ENCODE measurements around the gene HDAC10. TPM values are rescaled to one million over a fixed set of nuclear protein-coding genes. Genes with fewer than 3 reads are reported as not detected.

Gene HDAC10
- total RNA-seq, 1 donor from 2014 or later = 81.5 TPM

GRCh38 chr22:50216684-50217520 lies 34.2 kb downstream of the HDAC10 start:
- H3K4me1 Mint-ChIP-seq (ENCODE audit: low read depth) = no peaks in the 10 kb centered on the region
- no peak overlapping the region for H3K4me3 Mint-ChIP-seq (ENCODE audit: low read depth)
- no peaks in the 10 kb centered on the region for H3K27me3 Mint-ChIP-seq
- no peaks in the 10 kb centered on the region for H3K9me3 Mint-ChIP-seq (ENCODE audit: low read depth)
- peaks cover 19% of the 10 kb centered on the region for H3K36me3 Mint-ChIP-seq (ENCODE audit: insufficient read depth)
- no peak for TF ChIP-seq CTCF (IDR thresholded peaks at IDR 0.05; ENCODE audit: unreplicated experiment)
- H3K27ac Mint-ChIP-seq = no peak overlapping the region
- no peak for DNase-seq (ENCODE audit: low spot score, unreplicated experiment)

GRCh38 chr22:50216055-50216683 lies 34.9 kb downstream of the HDAC10 start:
- no peak overlapping the region for H3K4me3 Mint-ChIP-seq (ENCODE audit: low read depth)
- H3K4me1 Mint-ChIP-seq (ENCODE audit: low read depth) = no peaks in the 10 kb centered on the region
- TF ChIP-seq CTCF (IDR thresholded peaks at IDR 0.05; ENCODE audit: unreplicated experiment) = no peak
- H3K36me3 Mint-ChIP-seq (ENCODE audit: insufficient read depth) = peaks cover 20% of the 10 kb centered on the region
- no peak overlapping the region for H3K27ac Mint-ChIP-seq
- no peak for DNase-seq (ENCODE audit: low spot score, unreplicated experiment)
- no peaks in the 10 kb centered on the region for H3K9me3 Mint-ChIP-seq (ENCODE audit: low read depth)
- H3K27me3 Mint-ChIP-seq = no peaks in the 10 kb centered on the region

GRCh38 chr22:50215297-50216054 lies 35.6 kb downstream of the HDAC10 start:
- Mint-ChIP-seq H3K27ac (no peak overlapping the region), H3K9me3 (ENCODE audit: low read depth) (no peaks in the 10 kb centered on the region), H3K4me1 (ENCODE audit: low read depth) (no peaks in the 10 kb centered on the region), H3K27me3 (no peaks in the 10 kb centered on the region), H3K4me3 (ENCODE audit: low read depth) (no peak overlapping the region), H3K36me3 (ENCODE audit: insufficient read depth) (peaks cover 21% of the 10 kb centered on the region)
- TF ChIP-seq CTCF (IDR thresholded peaks at IDR 0.05; ENCODE audit: unreplicated experiment) = no peak
- no peak for DNase-seq (ENCODE audit: low spot score, unreplicated experiment)

- H3K4me3 Mint-ChIP-seq (ENCODE audit: low read depth) = no peak overlapping the region
- no peaks in the 10 kb centered on the region for H3K27me3 Mint-ChIP-seq
- H3K36me3 Mint-ChIP-seq (ENCODE audit: insufficient read depth) = peaks cover 25% of the 10 kb centered on the region
- H3K4me1 Mint-ChIP-seq (ENCODE audit: low read depth) = no peaks in the 10 kb centered on the region
- no peaks in the 10 kb centered on the region for H3K9me3 Mint-ChIP-seq (ENCODE audit: low read depth)
- no peak for TF ChIP-seq CTCF (IDR thresholded peaks at IDR 0.05; ENCODE audit: unreplicated experiment)
- no peak for DNase-seq (ENCODE audit: low spot score, unreplicated experiment)
- H3K27ac Mint-ChIP-seq = no peak overlapping the region
Observed at GRCh38 chr22:50213263-50213662, 37.8 kb downstream of the HDAC10 start.

- H3K4me1 Mint-ChIP-seq (ENCODE audit: low read depth) = no peaks in the 10 kb centered on the region
- no peak overlapping the region for H3K27ac Mint-ChIP-seq
- H3K4me3 Mint-ChIP-seq (ENCODE audit: low read depth) = no peak overlapping the region
- no peaks in the 10 kb centered on the region for H3K9me3 Mint-ChIP-seq (ENCODE audit: low read depth)
- no peaks in the 10 kb centered on the region for H3K27me3 Mint-ChIP-seq
- no peak for DNase-seq (ENCODE audit: low spot score, unreplicated experiment)
- no peak for TF ChIP-seq CTCF (IDR thresholded peaks at IDR 0.05; ENCODE audit: unreplicated experiment)
- H3K36me3 Mint-ChIP-seq (ENCODE audit: insufficient read depth) = peaks cover 26% of the 10 kb centered on the region
Observed at GRCh38 chr22:50211147-50211546, 39.9 kb downstream of the HDAC10 start.
